Thoracic aorta (tissue), 2 donors: ENCODE results near the gene NT5DC4. TPM values are rescaled to one million over a fixed set of nuclear protein-coding genes. Genes with fewer than 3 reads are reported as not detected.

Source experiments
- ATAC-seq: fragments of 150-250 bp; one replicate; pipeline ENCODE4 v1.8.0; 2017; ENCODE audit warnings: low read depth; ENCODE audit not compliant: insufficient number of reproducible peaks, low FRiP score
- DNase-seq: peaks from one replicate; pipeline ENCODE4 v3.0.0-alpha.2; 2020; ENCODE audit warnings: low spot score
- H3K27ac ChIP-seq, 2 donors: fragments of 200-600 bp; sonication (generic); 1 replicate in 1 of 2; 2 replicates in 1 of 2; pipeline ENCODE4 v1.5.1; 2016; ENCODE audit warnings: mild to moderate bottlenecking in 2 of 2, moderate library complexity in 2 of 2
- H3K27me3 ChIP-seq: fragments of 200-600 bp; sonication (generic); replicated peaks from 2 replicates; pipeline ENCODE4 v1.6.0; 2016; ENCODE audit warnings: mild to moderate bottlenecking; ENCODE audit not compliant: insufficient read depth
- H3K36me3 ChIP-seq: fragments of 200-600 bp; sonication (generic); one replicate; pipeline ENCODE4 v1.5.1; 2016
- H3K4me1 ChIP-seq, 2 donors: fragments of 200-600 bp; sonication (generic); 1 replicate in 1 of 2; 2 replicates in 1 of 2; pipeline versions ENCODE4 v1.5.1 to v1.6.0; 2016; ENCODE audit warnings: low read depth in 2 of 2, mild to moderate bottlenecking in 1 of 2; ENCODE audit not compliant: control insufficient read depth in 1 of 2
- H3K4me3 ChIP-seq: fragments of 200-600 bp; sonication (generic); 2 replicates; pipeline ENCODE4 v1.5.1; 2016; ENCODE audit warnings: mild to moderate bottlenecking
- H3K9me3 ChIP-seq: fragments of 200-600 bp; sonication (generic); 2 replicates; pipeline ENCODE4 v1.5.1; 2016
- total RNA-seq, 2 donors: library from RNA; depleted of rRNA; stranded (reverse); fragments of >200 nt; gene quantifications; one replicate each; pipeline versions ENCODE4 v1.1.0 to v1.2.3, GENCODE V29; 2016
- TF ChIP-seq, protein P1 (sequence below): fragments of 200-600 bp; sonication (generic); IDR thresholded peaks from one replicate; pipeline ENCODE4 v1.5.1; 2019; ENCODE audit warnings: antibody characterized with exemption

The NT5DC4 gene
- total RNA-seq, 2 donors from 2014 or later = not detected

DNA sequence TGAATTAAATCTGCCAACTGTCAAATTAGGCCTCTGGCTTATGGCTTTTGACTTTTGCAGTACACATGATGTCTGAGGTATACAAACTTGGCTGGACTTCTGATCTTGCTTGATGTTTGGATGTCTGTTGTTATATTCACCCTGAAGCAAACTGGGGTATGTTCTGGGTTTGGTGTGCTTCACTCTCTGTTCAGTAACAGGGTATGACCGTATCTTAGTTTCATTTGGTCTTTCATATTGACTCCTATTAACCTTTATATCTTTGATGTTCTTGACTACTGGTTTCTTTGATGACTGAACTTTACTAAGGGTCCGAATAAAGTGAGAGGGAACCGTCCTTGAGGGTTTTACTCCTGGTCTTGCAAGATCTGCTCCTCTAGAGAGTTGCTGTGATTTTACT, 35.4 kb downstream of the NT5DC4 start:
- H3K4me1 ChIP-seq = no peaks in the 10 kb centered on the region
- no peaks in the 10 kb centered on the region for H3K9me3 ChIP-seq
- H3K36me3 ChIP-seq = no peaks in the 10 kb centered on the region
- no peaks in the 10 kb centered on the region for H3K27me3 ChIP-seq
- DNase-seq = no peak
- no peak for ATAC-seq
- no peak overlapping the region for H3K4me3 ChIP-seq
- no peak overlapping the region for H3K27ac ChIP-seq
- TF ChIP-seq, protein P1, sequence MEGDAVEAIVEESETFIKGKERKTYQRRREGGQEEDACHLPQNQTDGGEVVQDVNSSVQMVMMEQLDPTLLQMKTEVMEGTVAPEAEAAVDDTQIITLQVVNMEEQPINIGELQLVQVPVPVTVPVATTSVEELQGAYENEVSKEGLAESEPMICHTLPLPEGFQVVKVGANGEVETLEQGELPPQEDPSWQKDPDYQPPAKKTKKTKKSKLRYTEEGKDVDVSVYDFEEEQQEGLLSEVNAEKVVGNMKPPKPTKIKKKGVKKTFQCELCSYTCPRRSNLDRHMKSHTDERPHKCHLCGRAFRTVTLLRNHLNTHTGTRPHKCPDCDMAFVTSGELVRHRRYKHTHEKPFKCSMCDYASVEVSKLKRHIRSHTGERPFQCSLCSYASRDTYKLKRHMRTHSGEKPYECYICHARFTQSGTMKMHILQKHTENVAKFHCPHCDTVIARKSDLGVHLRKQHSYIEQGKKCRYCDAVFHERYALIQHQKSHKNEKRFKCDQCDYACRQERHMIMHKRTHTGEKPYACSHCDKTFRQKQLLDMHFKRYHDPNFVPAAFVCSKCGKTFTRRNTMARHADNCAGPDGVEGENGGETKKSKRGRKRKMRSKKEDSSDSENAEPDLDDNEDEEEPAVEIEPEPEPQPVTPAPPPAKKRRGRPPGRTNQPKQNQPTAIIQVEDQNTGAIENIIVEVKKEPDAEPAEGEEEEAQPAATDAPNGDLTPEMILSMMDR = no peak

DNA sequence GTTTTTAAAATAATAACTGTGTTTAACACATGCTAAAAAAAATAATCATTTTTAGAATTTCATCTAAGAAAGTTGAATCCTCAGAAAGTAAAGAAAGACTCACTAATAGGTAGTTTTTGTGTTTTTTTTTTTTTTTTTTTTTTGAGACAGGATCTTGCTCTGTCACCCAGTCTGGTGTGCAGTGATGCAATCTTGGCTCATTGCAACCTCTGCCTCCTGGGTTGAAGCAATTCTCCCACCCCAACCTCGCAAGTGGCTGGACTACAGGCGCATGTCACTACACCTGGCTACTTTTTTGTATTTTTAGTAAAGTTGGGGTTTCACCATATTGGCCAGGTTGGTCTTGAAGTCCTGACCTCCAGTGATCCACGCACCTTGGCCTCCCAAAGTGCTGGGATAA, 36.4 kb downstream of the NT5DC4 start:
- Histone ChIP-seq H3K4me1 (no peaks in the 10 kb centered on the region), H3K27ac (no peak overlapping the region), H3K36me3 (no peaks in the 10 kb centered on the region), H3K27me3 (no peaks in the 10 kb centered on the region), H3K9me3 (no peaks in the 10 kb centered on the region), H3K4me3 (no peak overlapping the region)
- DNase-seq (no peak), ATAC-seq (no peak)
- TF ChIP-seq, protein P1 = no peak

DNA sequence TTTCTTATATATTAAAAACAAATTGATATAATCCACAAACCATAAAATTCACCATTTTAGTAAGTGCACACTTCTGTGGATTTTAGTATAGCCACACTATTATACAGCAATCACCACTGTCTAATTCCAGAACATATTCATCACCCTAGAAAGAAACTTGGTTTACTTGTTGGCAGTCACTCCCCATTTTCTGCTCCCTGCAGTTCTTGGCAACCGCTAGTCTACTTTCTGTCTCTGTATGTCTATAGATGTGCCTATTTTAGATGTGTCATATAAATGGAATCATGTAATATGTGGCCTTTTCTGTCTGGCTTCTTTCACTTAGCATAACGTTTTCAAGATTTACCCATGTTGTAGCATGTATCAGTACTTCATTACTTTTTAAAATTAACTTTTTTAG, 37.9 kb downstream of the NT5DC4 start:
- H3K27me3 ChIP-seq = no peaks in the 10 kb centered on the region
- ATAC-seq = no peak
- no peak overlapping the region for H3K27ac ChIP-seq
- no peak for DNase-seq
- no peaks in the 10 kb centered on the region for H3K36me3 ChIP-seq
- no peaks in the 10 kb centered on the region for H3K4me1 ChIP-seq
- H3K9me3 ChIP-seq = no peaks in the 10 kb centered on the region
- no peak overlapping the region for H3K4me3 ChIP-seq
- TF ChIP-seq, protein P1 = no peak

DNA sequence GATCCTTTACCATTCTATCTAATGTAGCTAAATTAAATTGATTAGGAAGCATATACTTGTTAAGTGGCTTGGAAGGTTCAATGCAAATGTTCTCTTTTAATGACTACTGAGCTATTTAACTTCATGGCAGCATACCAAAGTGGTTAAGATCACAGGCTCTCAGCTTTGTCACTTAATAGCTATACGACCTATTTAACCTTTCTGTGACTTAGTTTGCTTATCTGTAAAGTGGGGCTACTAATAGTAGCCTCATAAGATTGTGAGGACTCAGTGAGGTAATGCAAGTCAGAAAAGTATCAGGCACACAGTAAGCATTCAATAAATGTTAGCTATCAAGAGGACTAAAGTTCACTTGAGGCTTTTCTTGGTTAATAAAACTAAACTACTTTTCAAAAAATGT, 39.3 kb downstream of the NT5DC4 start:
- Histone ChIP-seq H3K9me3 (no peaks in the 10 kb centered on the region), H3K4me1 (peaks cover 4 to 5% of the 10 kb centered on the region in 2 donors), H3K4me3 (no peak overlapping the region), H3K27ac (no peak overlapping the region), H3K36me3 (no peaks in the 10 kb centered on the region), H3K27me3 (no peaks in the 10 kb centered on the region)
- DNase-seq = no peak
- ATAC-seq = no peak
- TF ChIP-seq, protein P1 = no peak

DNA sequence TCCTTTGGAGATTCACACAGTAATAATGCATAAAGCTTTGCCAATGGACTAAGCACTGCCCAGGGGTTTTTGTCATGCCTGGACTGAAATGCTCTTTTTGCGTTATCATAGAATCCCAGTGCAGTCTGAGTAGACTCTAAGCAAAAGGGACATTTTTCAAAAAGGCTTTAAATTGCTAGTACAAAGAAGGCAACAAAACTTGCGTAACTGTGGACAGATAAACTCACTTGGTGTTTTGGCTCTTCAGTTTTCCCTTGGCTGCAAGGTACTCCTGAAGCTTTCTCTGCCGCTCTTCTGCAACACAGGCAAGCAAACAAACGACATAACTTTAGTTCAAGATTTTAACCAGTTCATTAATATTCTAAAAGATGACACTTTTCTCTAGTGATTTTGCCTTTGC, 41.5 kb downstream of the NT5DC4 start:
- H3K27ac ChIP-seq = no peak overlapping the region
- TF ChIP-seq, protein P1 = no peak
- no peaks in the 10 kb centered on the region for H3K27me3 ChIP-seq
- H3K9me3 ChIP-seq = no peaks in the 10 kb centered on the region
- ATAC-seq (no peak), DNase-seq (no peak)
- H3K4me1 ChIP-seq = peaks cover 4 to 5% of the 10 kb centered on the region in 2 donors
- H3K36me3 ChIP-seq = no peaks in the 10 kb centered on the region
- H3K4me3 ChIP-seq = no peak overlapping the region
